ENCODE results near the gene C2orf76. TPM values are rescaled to one million over a fixed set of nuclear protein-coding genes. Genes with fewer than 3 reads are reported as not detected.

Gene C2orf76
- total RNA-seq, 2 donors from 2014 or later: 6.5 to 10.9 TPM

DNA sequence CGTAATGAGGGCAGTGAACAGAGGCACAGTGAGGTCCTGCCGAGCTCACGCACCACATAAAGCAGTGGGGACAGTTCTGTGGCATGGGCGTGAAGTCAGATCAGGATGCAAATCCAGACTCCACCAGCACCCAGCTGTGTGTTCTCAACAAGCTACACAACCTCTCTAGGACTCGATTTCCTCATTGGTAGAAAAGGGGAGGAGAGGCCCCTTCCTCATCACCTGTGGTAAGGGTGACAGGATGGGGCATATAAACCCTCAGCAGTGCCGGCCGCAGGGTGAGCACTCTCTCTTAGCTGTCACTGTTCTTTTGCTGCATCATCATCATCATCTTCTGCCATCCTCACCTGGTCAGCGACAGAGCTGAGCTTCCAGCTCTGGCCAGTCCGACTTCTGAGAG is 54.8 kb downstream of the C2orf76 start:
- H3K9me3 Mint-ChIP-seq: no peaks in the 10 kb centered on the region
- DNase-seq (ENCODE audit: low spot score) (no peak), ATAC-seq (no peak)
- H3K27ac Mint-ChIP-seq: no peak overlapping the region
- H3K4me3 Mint-ChIP-seq: no peak overlapping the region
- peaks cover 0 to 5% of the 10 kb centered on the region in 2 donors for H3K4me1 Mint-ChIP-seq (ENCODE audit: low read depth in 2 of 2)
- H3K36me3 Mint-ChIP-seq: no peaks in the 10 kb centered on the region
- no peaks in the 10 kb centered on the region for H3K27me3 Mint-ChIP-seq

DNA sequence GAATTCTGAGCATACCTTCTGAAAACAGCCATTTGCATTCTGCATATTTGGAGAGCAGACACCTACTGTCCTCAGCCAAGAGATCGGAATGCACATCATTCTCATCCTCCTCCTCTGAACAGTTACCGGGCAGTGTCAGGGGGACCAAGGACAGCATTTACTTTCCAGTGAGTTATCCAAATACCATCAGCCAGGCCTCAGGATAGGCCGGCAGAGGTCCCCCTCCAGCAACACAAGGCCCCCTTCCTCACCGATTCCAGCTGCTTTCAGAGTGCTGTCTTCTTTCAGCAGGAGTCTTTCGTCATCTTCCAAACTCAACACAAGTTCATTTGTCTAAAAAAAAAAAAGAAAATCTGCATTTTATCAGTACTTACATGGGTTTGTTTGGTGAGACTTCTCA is 55.3 kb downstream of the C2orf76 start:
- no peak overlapping the region for H3K4me3 Mint-ChIP-seq
- DNase-seq (ENCODE audit: low spot score) (no peak), ATAC-seq (no peak)
- no peak overlapping the region for H3K27ac Mint-ChIP-seq
- H3K4me1 Mint-ChIP-seq (ENCODE audit: low read depth in 2 of 2): peaks cover 0 to 5% of the 10 kb centered on the region in 2 donors
- H3K9me3 Mint-ChIP-seq: no peaks in the 10 kb centered on the region
- no peaks in the 10 kb centered on the region for H3K36me3 Mint-ChIP-seq
- no peaks in the 10 kb centered on the region for H3K27me3 Mint-ChIP-seq

DNA sequence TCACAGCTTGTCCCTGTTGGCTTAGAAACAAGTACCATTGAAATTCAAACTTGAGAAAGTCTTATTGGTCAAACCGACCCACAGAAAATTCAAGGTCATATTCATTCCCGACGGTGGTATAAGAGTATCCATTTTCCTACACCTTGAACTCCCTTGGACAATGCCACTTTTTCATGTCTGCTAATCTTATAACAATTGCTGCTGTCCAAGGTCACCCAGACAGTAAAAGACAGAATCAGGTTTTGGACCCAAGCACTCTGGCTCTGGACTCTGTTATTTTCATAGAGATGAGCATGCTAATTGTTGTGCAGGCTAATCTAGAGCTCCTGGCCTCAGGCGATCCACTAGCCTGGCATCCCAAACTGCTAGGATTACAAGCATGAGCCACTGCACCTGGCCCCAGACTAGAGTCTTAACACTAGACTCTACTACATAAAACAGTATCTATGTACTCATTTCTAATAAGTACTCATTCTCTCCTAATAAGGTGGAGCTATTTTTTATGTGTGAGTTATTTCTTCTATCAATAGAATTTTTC is 57.8 kb downstream of the C2orf76 start:
- Mint-ChIP-seq H3K9me3 (no peaks in the 10 kb centered on the region), H3K4me3 (no peak overlapping the region), H3K36me3 (no peaks in the 10 kb centered on the region), H3K27me3 (no peaks in the 10 kb centered on the region), H3K4me1 (ENCODE audit: low read depth in 2 of 2) (peaks cover 0 to 5% of the 10 kb centered on the region in 2 donors), H3K27ac (no peak overlapping the region)
- ATAC-seq: no peak
- DNase-seq (ENCODE audit: low spot score): no peak

DNA sequence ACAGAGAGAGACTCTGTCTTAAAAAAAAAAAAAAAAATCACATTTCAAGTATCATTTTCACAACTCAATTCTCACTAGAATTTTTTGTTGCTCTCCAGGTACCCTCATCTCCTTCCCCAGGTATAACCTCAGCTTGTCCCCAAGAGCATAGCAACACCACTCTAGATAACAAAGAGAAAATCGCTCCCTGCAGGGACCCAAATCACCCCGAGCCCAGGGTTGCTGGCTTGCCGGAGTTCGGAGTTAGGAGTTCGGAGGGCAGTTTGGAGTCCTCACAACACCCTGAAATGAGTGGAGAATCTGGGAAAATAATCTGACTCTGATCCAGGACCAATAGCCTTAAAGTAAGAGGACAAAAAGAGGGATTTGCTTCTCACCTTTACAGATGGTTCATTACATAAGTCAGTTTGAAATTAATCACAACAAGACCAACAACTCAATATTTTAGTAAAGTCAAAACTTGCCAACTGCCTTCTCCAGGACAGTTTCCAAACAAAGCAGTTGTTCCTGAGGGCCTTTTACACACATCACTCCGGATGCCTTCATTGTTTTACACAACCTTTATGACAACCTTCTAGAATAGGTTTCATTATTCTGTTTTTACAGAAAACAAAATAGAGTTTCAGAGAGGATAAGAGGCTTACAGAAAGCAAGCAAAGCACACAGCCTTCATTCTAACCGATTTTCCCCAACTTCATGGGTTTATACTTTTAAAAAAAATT is 59.1 kb downstream of the C2orf76 start:
- Mint-ChIP-seq H3K9me3 (no peaks in the 10 kb centered on the region), H3K4me1 (ENCODE audit: low read depth in 2 of 2) (peaks cover 0 to 5% of the 10 kb centered on the region in 2 donors), H3K36me3 (no peaks in the 10 kb centered on the region), H3K27me3 (no peaks in the 10 kb centered on the region), H3K4me3 (no peak overlapping the region), H3K27ac (no peak overlapping the region)
- DNase-seq (ENCODE audit: low spot score) (no peak), ATAC-seq (no peak)

DNA sequence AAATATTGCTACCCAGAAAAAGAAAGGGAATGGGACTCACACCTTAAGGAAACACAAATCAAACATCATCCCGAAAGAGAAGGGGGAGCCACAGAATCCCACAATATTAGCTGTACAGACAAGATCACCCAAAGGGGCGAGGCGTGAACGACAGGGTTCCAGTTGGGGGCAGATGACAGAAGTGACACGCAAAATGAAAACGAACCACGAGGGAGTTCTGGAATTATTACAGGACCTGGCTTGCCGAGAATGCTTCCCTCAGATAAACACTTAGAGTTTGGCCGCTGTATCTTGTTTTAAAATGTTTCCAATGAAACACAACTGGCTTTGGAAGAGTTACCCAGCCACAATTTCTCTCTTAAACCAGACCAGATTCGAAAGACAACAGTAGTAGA is 60.4 kb downstream of the C2orf76 start:
- ATAC-seq: no peak
- Mint-ChIP-seq H3K36me3 (no peaks in the 10 kb centered on the region), H3K27me3 (no peaks in the 10 kb centered on the region), H3K27ac (no peak overlapping the region), H3K9me3 (no peaks in the 10 kb centered on the region), H3K4me3 (no peak overlapping the region), H3K4me1 (ENCODE audit: low read depth in 2 of 2) (peaks cover 0 to 4% of the 10 kb centered on the region in 2 donors)
- no peak for DNase-seq (ENCODE audit: low spot score)

DNA sequence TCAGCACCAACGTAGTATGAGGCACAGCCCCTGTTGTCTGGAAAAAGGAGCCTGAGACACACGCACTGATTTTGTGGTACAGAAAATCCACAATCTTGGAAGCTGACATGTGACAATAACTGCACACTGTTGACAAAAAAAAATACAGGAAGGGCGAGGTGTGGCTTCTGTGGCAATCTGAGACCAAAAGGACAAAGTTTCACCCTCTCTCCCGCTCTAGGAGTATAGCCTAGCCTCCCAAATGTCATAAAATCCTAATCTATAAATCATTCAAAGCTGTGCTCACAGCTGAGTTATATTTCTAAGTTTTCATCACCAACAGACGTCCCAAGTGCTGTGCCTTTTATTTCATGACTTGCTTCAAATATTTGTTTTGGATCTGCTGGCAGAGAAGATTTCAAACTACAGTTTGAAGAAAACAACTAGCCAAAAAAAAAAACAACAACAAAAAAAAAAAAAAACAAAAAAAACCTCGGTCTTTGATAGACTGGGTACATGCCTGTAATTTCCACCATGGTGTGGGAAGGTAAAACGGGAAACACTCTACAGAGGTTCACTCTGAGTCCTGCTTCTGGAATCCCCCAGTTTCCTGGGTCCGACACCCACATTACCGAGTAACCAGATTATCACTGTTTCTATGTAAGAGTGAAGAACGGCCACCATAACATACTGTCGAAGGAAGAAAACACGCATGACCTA is 61.0 kb downstream of the C2orf76 start:
- Mint-ChIP-seq H3K27me3 (no peaks in the 10 kb centered on the region), H3K27ac (no peak overlapping the region), H3K9me3 (no peaks in the 10 kb centered on the region), H3K36me3 (no peaks in the 10 kb centered on the region), H3K4me3 (no peak overlapping the region), H3K4me1 (ENCODE audit: low read depth in 2 of 2) (no peaks in the 10 kb centered on the region)
- DNase-seq (ENCODE audit: low spot score) (no peak), ATAC-seq (no peak)

DNA sequence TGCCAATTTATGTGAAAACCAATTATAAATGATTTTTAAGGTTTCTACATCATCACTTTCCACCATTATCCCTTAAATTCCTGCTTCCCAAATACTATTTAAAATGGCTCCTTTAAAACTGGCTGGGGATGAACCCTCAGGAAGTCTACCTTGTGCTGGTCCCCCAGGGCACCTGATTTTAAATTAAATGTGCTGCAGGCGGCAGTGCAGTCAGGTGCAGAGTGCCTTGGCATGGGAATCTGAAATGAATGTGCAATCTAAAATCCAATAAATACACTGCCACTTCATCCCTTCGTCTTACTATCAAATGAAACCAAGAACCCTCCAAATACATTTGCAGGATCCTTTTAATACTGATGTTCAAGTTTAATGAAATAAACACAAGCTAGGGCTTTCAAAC is 61.8 kb downstream of the C2orf76 start:
- no peaks in the 10 kb centered on the region for H3K36me3 Mint-ChIP-seq
- no peak overlapping the region for H3K4me3 Mint-ChIP-seq
- no peaks in the 10 kb centered on the region for H3K4me1 Mint-ChIP-seq (ENCODE audit: low read depth in 2 of 2)
- DNase-seq (ENCODE audit: low spot score): no peak
- no peaks in the 10 kb centered on the region for H3K9me3 Mint-ChIP-seq
- no peak overlapping the region for H3K27ac Mint-ChIP-seq
- H3K27me3 Mint-ChIP-seq: no peaks in the 10 kb centered on the region
- ATAC-seq: no peak

DNA sequence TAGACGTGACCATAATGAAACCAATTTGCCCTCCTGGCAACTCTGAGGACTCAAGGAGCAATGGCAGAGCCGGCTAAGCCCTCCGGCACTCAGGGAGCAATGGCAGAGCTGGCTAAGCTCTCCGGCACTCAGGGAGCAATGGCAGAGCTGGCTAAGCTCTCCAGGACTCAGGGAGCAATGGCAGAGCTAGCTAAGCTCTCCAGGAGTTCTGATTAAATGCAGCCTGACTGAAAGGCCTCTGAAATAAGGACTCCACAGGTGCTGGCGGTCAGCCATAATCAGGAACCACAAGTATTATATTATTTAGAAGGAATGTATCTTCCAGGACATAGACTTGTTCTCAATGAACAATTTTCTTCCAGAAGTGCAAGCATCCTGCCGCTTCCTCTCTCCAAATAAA is 65.2 kb downstream of the C2orf76 start:
- DNase-seq (ENCODE audit: low spot score) (no peak), ATAC-seq (no peak)
- no peaks in the 10 kb centered on the region for H3K27me3 Mint-ChIP-seq
- no peaks in the 10 kb centered on the region for H3K9me3 Mint-ChIP-seq
- no peak overlapping the region for H3K4me3 Mint-ChIP-seq
- no peak overlapping the region for H3K27ac Mint-ChIP-seq
- H3K4me1 Mint-ChIP-seq (ENCODE audit: low read depth in 2 of 2): no peaks in the 10 kb centered on the region
- no peaks in the 10 kb centered on the region for H3K36me3 Mint-ChIP-seq

DNA sequence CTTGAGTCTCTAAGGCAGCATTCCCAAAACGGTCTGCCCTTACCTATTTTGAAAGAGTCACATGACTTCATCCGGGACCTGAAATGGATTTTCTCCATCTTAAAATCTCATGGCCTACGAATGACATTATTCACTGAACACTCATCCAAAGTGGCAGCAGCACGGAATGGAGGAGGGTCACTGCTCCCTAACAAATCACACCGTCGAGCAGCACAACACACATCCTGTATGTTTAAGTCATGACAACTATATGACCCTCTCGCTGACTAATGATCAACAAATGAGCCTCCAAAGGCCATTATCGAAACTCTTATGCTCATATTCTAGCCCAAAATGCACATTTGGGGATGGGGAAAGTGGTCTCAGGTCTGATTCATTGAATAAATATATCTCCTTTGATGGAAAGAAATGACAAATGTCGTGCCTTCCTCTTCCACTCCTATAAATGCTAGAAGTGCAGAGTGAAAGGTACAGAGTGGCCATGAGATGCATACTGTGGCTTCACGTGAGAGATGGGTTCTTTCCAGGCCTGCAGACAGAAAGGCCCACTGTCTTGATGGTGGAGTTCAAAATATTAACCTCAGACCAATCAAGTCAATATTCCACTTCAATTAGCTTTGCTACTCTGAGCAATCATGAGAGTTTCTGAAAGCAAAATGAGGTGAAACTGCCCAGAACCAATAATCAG is 70.8 kb downstream of the C2orf76 start:
- Mint-ChIP-seq H3K9me3 (no peaks in the 10 kb centered on the region), H3K27ac (no peak overlapping the region), H3K36me3 (no peaks in the 10 kb centered on the region), H3K4me1 (ENCODE audit: low read depth in 2 of 2) (peaks cover 3 to 9% of the 10 kb centered on the region in 2 donors), H3K27me3 (no peaks in the 10 kb centered on the region), H3K4me3 (no peak overlapping the region)
- ATAC-seq (no peak), DNase-seq (ENCODE audit: low spot score) (no peak)

DNA sequence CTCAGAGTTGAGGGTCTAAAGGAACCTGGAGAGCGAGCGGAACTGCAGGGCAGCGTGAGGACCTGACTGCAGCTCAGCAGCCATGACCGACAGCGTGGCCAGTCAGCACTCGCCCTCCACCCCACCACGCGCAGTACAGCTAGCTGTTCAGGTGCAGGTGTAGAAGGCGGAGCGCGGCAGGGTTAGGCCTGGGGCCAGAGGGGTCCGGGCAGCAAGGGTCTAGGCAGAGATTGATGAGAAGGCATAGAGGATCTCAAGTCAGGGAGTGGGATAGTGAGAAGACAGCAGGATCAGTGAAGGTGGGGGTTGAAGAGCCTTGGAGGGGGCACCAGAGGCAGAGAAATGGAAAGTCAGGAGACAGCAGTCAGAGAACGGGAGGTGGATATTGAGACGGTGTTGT is 72.0 kb downstream of the C2orf76 start:
- Mint-ChIP-seq H3K27ac (no peak overlapping the region), H3K4me3 (no peak overlapping the region), H3K4me1 (ENCODE audit: low read depth in 2 of 2) (peaks cover 6 to 9% of the 10 kb centered on the region in 2 donors), H3K36me3 (no peaks in the 10 kb centered on the region), H3K9me3 (no peaks in the 10 kb centered on the region), H3K27me3 (no peaks in the 10 kb centered on the region)
- no peak for DNase-seq (ENCODE audit: low spot score)
- peak in 1 of 2 donors; percentile 24 for ATAC-seq

DNA sequence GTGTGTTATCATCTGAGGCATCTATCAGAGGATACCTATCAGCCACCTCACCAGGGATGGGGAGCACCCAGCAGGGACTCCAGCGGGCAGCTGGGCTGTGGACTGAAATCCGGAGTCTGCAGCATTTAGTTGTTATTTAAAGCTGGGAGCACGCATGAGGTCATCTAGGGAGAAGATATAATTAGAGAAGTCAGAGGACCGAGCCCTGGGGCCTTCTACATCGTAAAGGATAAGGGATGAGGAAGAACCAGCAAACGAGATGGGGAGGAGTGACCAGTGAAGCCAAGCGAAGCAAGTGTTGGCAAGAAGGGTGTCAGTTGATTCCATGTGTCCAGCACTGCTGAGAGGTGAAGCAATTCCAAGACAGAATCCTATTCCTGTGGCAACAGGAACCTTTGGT is 72.7 kb downstream of the C2orf76 start:
- Mint-ChIP-seq H3K9me3 (no peaks in the 10 kb centered on the region), H3K4me1 (ENCODE audit: low read depth in 2 of 2) (peaks cover 9 to 11% of the 10 kb centered on the region in 2 donors), H3K4me3 (no peak overlapping the region), H3K36me3 (no peaks in the 10 kb centered on the region), H3K27ac (no peak overlapping the region), H3K27me3 (no peaks in the 10 kb centered on the region)
- DNase-seq (ENCODE audit: low spot score): no peak
- ATAC-seq: no peak

DNA sequence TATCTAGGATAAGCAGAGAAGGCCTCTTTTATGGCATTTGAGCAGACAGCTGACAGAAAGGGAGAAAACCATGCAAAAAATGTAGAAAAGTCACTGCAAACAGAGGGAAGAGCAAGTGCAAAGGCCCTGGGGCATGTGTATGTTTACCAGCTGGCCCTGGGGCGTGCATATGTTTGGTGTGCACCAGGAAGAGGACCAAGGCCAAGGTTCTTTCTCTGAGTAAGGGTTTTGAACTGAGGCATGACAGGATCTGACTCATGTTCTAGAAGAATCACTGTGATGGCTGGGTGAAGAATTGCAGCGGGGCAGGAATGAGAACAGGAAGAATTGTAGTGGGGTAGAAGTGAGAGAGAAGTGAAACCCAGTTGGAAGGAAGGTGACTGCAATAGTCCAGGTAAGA is 73.4 kb downstream of the C2orf76 start:
- peaks cover 9 to 13% of the 10 kb centered on the region in 2 donors for H3K4me1 Mint-ChIP-seq (ENCODE audit: low read depth in 2 of 2)
- no peaks in the 10 kb centered on the region for H3K9me3 Mint-ChIP-seq
- DNase-seq (ENCODE audit: low spot score) (no peak), ATAC-seq (no peak)
- no peaks in the 10 kb centered on the region for H3K36me3 Mint-ChIP-seq
- no peak overlapping the region for H3K27ac Mint-ChIP-seq
- no peaks in the 10 kb centered on the region for H3K27me3 Mint-ChIP-seq
- no peak overlapping the region for H3K4me3 Mint-ChIP-seq

DNA sequence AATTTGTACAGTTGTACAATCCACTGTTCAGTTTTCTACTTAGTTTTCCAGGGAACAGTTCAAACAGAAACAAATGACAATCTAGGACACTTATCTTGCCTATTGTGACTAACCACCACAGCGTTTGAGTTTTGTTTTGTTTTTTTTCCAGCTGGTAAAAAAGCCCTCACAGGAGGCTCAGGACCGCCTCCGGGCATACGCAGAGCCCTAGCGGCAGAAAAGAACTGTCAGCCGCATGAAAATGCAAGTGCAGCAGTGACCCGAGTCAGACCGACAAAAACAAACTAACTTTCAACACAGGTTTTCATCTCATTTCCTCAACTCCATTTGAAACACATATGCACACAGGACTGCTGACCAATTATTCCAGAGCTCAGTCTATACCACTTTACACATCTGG is 74.4 kb downstream of the C2orf76 start:
- H3K36me3 Mint-ChIP-seq: no peaks in the 10 kb centered on the region
- H3K27me3 Mint-ChIP-seq: no peaks in the 10 kb centered on the region
- H3K27ac Mint-ChIP-seq: peak overlapping the region in 1 of 2 donors; percentile 28
- ATAC-seq: no peak
- H3K9me3 Mint-ChIP-seq: no peaks in the 10 kb centered on the region
- peaks cover 9 to 13% of the 10 kb centered on the region in 2 donors for H3K4me1 Mint-ChIP-seq (ENCODE audit: low read depth in 2 of 2)
- DNase-seq (ENCODE audit: low spot score): no peak
- H3K4me3 Mint-ChIP-seq: peak overlapping the region; percentile 38

DNA sequence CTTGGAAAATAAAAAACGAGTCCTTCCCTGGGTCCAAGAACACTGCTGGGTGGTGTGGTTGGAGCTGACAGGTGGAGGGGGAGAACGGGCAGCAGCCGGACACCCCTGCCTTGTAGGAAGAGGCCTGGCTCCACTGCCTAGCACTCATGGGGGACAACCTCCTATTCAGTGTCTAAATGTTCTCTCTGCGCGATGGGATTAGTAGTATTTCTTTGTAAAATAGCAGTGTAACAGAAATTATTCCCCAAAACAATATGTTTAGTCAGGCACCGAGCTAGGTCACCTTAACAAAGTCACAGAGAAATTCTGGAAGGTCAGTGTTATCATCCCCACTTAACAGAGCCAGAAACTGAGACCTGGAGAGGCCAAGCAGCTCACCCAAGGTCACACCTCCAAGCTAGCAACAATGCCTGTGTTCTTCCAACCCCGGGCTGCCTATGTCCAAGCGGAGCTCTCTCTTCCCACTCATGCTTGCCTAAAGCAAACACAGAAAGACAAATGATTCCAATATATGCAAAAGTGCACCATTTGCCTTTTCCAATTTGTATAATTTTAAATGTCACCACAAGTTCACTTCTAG is 75.0 kb downstream of the C2orf76 start:
- H3K36me3 Mint-ChIP-seq: no peaks in the 10 kb centered on the region

More for the DNA sequence above, 75.0 kb downstream of the C2orf76 start:
- H3K27ac Mint-ChIP-seq: peak overlapping the region in 1 of 2 donors; percentile 28
- ATAC-seq (no peak), DNase-seq (ENCODE audit: low spot score) (no peak)
- H3K4me1 Mint-ChIP-seq (ENCODE audit: low read depth in 2 of 2): peaks cover 9 to 13% of the 10 kb centered on the region in 2 donors
- no peaks in the 10 kb centered on the region for H3K9me3 Mint-ChIP-seq
- H3K4me3 Mint-ChIP-seq: no peak overlapping the region
- H3K27me3 Mint-ChIP-seq: no peaks in the 10 kb centered on the region
